ENCODE results near the gene IQGAP2. TPM values are rescaled to one million over a fixed set of nuclear protein-coding genes. Genes with fewer than 3 reads are reported as not detected.
"Not testable (repeated sequence)": the region's sequence is repeated elsewhere in the genome, so short reads cannot be mapped to it uniquely, and the experiment has no call there.

IQGAP2 gene
- total RNA-seq, 1 experiment from 2014 or later, result not detected

GRCh38 chr5:76547242-76547890 is 144.3 kb downstream of the IQGAP2 start:
- H3K9me3 ChIP-seq (ENCODE audit: low read length), result no peaks in the 10 kb centered on the region
- no peaks in the 10 kb centered on the region for H3K79me2 ChIP-seq (ENCODE audit: low read length)
- H3K9ac ChIP-seq (ENCODE audit: low read length), result no peak overlapping the region
- H3F3A ChIP-seq (ENCODE audit: low read length, unreplicated experiment), result no peaks in the 10 kb centered on the region
- DNase-seq, result no peak
- BruUV-seq (replicated peaks), result no TSS peak
- H3K36me3 ChIP-seq (ENCODE audit: low read depth, low read length), result no peaks in the 10 kb centered on the region
- H3K4me3 ChIP-seq (ENCODE audit: low read length), result no peak overlapping the region
- no peak overlapping the region for H3K27ac ChIP-seq (ENCODE audit: low read length)
- no peaks in the 10 kb centered on the region for H3K4me1 ChIP-seq (ENCODE audit: insufficient read depth, low read length)
- intact Hi-C loops (cut with micrococcal nuclease), result no loop called here
- H3K9me2 ChIP-seq (replicated peaks; ENCODE audit: low read length), result no peaks in the 10 kb centered on the region
- TF ChIP-seq, protein P1, sequence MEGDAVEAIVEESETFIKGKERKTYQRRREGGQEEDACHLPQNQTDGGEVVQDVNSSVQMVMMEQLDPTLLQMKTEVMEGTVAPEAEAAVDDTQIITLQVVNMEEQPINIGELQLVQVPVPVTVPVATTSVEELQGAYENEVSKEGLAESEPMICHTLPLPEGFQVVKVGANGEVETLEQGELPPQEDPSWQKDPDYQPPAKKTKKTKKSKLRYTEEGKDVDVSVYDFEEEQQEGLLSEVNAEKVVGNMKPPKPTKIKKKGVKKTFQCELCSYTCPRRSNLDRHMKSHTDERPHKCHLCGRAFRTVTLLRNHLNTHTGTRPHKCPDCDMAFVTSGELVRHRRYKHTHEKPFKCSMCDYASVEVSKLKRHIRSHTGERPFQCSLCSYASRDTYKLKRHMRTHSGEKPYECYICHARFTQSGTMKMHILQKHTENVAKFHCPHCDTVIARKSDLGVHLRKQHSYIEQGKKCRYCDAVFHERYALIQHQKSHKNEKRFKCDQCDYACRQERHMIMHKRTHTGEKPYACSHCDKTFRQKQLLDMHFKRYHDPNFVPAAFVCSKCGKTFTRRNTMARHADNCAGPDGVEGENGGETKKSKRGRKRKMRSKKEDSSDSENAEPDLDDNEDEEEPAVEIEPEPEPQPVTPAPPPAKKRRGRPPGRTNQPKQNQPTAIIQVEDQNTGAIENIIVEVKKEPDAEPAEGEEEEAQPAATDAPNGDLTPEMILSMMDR (conservative IDR thresholded peaks at IDR 0.05; ENCODE audit: low read depth, low read length), result no peak
- no peak for TF ChIP-seq EZH2phosphoT487 (IDR thresholded peaks at IDR 0.05; ENCODE audit: borderline replicate concordance, low read length)
- CTCF ChIA-PET, result no interaction called here
- peaks cover 39% of the 10 kb centered on the region for H3K27me3 ChIP-seq (ENCODE audit: low read length)
- POLR2A ChIA-PET (ENCODE audit: unreplicated experiment), result no interaction called here
- H4K20me1 ChIP-seq (ENCODE audit: low read length), result no peaks in the 10 kb centered on the region
- H3K4me2 ChIP-seq (ENCODE audit: low read length), result no peak overlapping the region
- no peak overlapping the region for H2AFZ ChIP-seq (ENCODE audit: low read length)
- no peak for ATAC-seq

DNA sequence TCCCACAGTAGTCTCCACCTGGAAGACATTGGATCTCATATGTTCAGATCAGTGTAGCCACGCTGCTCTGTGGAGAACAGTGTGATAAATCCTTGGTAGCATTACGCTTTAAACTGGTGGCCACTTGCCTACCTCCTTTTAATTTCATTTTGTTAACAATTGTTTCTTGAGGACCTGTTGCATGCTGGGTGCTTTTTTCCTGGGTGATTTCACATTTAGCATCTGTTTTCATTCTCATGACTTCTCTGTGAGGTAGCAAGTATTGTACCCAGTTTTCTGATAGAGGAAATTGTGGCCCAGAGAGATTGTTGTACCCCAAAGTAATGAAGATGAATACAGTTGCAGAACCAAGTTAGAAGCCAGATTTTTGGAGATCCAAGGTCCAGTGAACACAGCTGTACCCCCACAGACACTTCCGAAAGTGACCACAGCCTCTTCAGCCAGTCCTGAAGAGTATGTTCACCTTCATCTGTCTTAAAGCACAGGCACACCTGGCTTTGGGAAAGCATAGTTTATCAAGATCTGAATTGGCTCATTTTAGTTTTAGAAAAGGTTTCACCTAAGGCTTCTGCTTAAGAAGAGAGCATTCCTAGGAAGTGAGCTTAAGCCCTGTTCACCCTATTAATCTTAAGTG is 144.9 kb downstream of the IQGAP2 start:
- Histone ChIP-seq H3K9ac (ENCODE audit: low read length) (no peak overlapping the region), H3K27me3 (ENCODE audit: low read length) (peaks cover 39% of the 10 kb centered on the region), H3K9me3 (ENCODE audit: low read length) (no peaks in the 10 kb centered on the region), H3K4me3 (ENCODE audit: low read length) (no peak overlapping the region), H2AFZ (ENCODE audit: low read length) (no peak overlapping the region), H3F3A (ENCODE audit: low read length, unreplicated experiment) (no peaks in the 10 kb centered on the region), H4K20me1 (ENCODE audit: low read length) (no peaks in the 10 kb centered on the region), H3K36me3 (ENCODE audit: low read depth, low read length) (no peaks in the 10 kb centered on the region), H3K27ac (ENCODE audit: low read length) (no peak overlapping the region), H3K4me1 (ENCODE audit: insufficient read depth, low read length) (no peaks in the 10 kb centered on the region), H3K9me2 (replicated peaks; ENCODE audit: low read length) (no peaks in the 10 kb centered on the region), H3K4me2 (ENCODE audit: low read length) (no peak overlapping the region), H3K79me2 (ENCODE audit: low read length) (no peaks in the 10 kb centered on the region)
- no peak for DNase-seq
- intact Hi-C loops (cut with micrococcal nuclease), result no loop called here
- TF ChIP-seq, protein P1 (conservative IDR thresholded peaks at IDR 0.05; ENCODE audit: low read depth, low read length), result no peak
- no peak for TF ChIP-seq EZH2 (IDR thresholded peaks at IDR 0.05; ENCODE audit: low read length, unreplicated experiment)
- no peak for ATAC-seq
- CTCF ChIA-PET, result no interaction called here
- BruUV-seq (replicated peaks), result no TSS peak
- POLR2A ChIA-PET (ENCODE audit: unreplicated experiment), result no interaction called here

- Histone ChIP-seq H4K20me1 (ENCODE audit: low read length) (no peaks in the 10 kb centered on the region), H3K9me3 (ENCODE audit: low read length) (no peaks in the 10 kb centered on the region), H3K36me3 (ENCODE audit: low read depth, low read length) (no peaks in the 10 kb centered on the region), H3K4me3 (ENCODE audit: low read length) (no peak overlapping the region), H2AFZ (ENCODE audit: low read length) (no peak overlapping the region), H3K27me3 (ENCODE audit: low read length) (peaks cover 39% of the 10 kb centered on the region), H3K79me2 (ENCODE audit: low read length) (no peaks in the 10 kb centered on the region), H3F3A (ENCODE audit: low read length, unreplicated experiment) (no peaks in the 10 kb centered on the region), H3K27ac (ENCODE audit: low read length) (no peak overlapping the region), H3K4me2 (ENCODE audit: low read length) (no peak overlapping the region), H3K9ac (ENCODE audit: low read length) (no peak overlapping the region), H3K9me2 (replicated peaks; ENCODE audit: low read length) (no peaks in the 10 kb centered on the region), H3K4me1 (ENCODE audit: insufficient read depth, low read length) (no peaks in the 10 kb centered on the region)
- CTCF ChIA-PET, result no interaction called here
- ATAC-seq (no peak), DNase-seq (no peak)
- no TSS peak for BruUV-seq (replicated peaks)
- POLR2A ChIA-PET (ENCODE audit: unreplicated experiment), result no interaction called here
- no peak for TF ChIP-seq EZH2 (IDR thresholded peaks at IDR 0.05; ENCODE audit: low read length, unreplicated experiment)
- TF ChIP-seq, protein P1 (conservative IDR thresholded peaks at IDR 0.05; ENCODE audit: low read depth, low read length), result no peak
- no peak for TF ChIP-seq EZH2phosphoT487 (IDR thresholded peaks at IDR 0.05; ENCODE audit: borderline replicate concordance, low read length)
- intact Hi-C loops (cut with micrococcal nuclease), result no loop called here
Measured at GRCh38 chr5:76548525-76549229, 145.6 kb downstream of the IQGAP2 start.

GRCh38 chr5:76550881-76551280 is 147.8 kb downstream of the IQGAP2 start:
- not testable (repeated sequence) for H3K9me2 ChIP-seq (replicated peaks; ENCODE audit: low read length); ATAC-seq

More at GRCh38 chr5:76550881-76551280, 147.8 kb downstream of the IQGAP2 start:
- H3K4me2 ChIP-seq (ENCODE audit: low read length); intact Hi-C loops (cut with micrococcal nuclease); H3K4me1 ChIP-seq (ENCODE audit: insufficient read depth, low read length); H4K20me1 ChIP-seq (ENCODE audit: low read length); H3K4me3 ChIP-seq (ENCODE audit: low read length); DNase-seq; H3K27ac ChIP-seq (ENCODE audit: low read length); H3F3A ChIP-seq (ENCODE audit: low read length, unreplicated experiment); H3K9me3 ChIP-seq (ENCODE audit: low read length); CTCF ChIA-PET; H3K79me2 ChIP-seq (ENCODE audit: low read length); BruUV-seq (replicated peaks); H2AFZ ChIP-seq (ENCODE audit: low read length); POLR2A ChIA-PET (ENCODE audit: unreplicated experiment); H3K36me3 ChIP-seq (ENCODE audit: low read depth, low read length); H3K9ac ChIP-seq (ENCODE audit: low read length): not testable (repeated sequence)
- peaks cover 37% of the 10 kb centered on the region for H3K27me3 ChIP-seq (ENCODE audit: low read length)

Data from PC-3 (cell line).